Neuronal stem cell (in vitro differentiated cells): ENCODE results near the gene ALDH3A1.

Source experiments
- DNase-seq: peaks from one replicate; pipeline ENCODE4 v3.0.0-alpha.2; 2013; ENCODE audit warnings: low spot score
- H2AFZ ChIP-seq: one replicate; pipeline ENCODE4 v1.6.1; 2013; ENCODE audit warnings: mild to moderate bottlenecking, low read length, inconsistent platforms
- H2AK5ac ChIP-seq: 2 replicates; pipeline ENCODE4 v1.6.1; 2013; ENCODE audit warnings: low read depth, mild to moderate bottlenecking, inconsistent platforms, low read length, moderate library complexity, mixed read lengths
- H2BK120ac ChIP-seq: 2 replicates; pipeline ENCODE4 v1.6.1; 2013; ENCODE audit warnings: low read depth, mild to moderate bottlenecking, inconsistent platforms, low read length, moderate library complexity, mixed read lengths
- H2BK12ac ChIP-seq: one replicate; pipeline ENCODE4 v1.6.1; 2013; ENCODE audit warnings: low read length, inconsistent platforms
- H2BK15ac ChIP-seq: 2 replicates; pipeline ENCODE4 v1.6.1; 2013; ENCODE audit warnings: mild to moderate bottlenecking, low read length, inconsistent platforms, mixed read lengths
- H2BK5ac ChIP-seq: one replicate; pipeline ENCODE4 v1.6.1; 2013; ENCODE audit warnings: inconsistent platforms, mild to moderate bottlenecking, low read length, moderate library complexity
- H3K14ac ChIP-seq: one replicate; pipeline ENCODE4 v1.6.1; 2013; ENCODE audit warnings: low read length, inconsistent platforms
- H3K18ac ChIP-seq: 2 replicates; pipeline ENCODE4 v1.6.1; 2013; ENCODE audit warnings: low read length, inconsistent platforms
- H3K23ac ChIP-seq: 2 replicates; pipeline ENCODE4 v1.6.1; 2013; ENCODE audit warnings: low read depth, mild to moderate bottlenecking, mixed read lengths, low read length, inconsistent platforms; ENCODE audit not compliant: poor library complexity
- H3K27ac ChIP-seq: replicated peaks from 3 replicates; pipeline ENCODE4 v1.5.1; 2013; ENCODE audit warnings: low read length, inconsistent platforms
- H3K27me3 ChIP-seq, 3 experiments: 2 replicates each; pipeline ENCODE4 v1.6.1; 2013; ENCODE audit warnings: low read length in 3 of 3, mild to moderate bottlenecking in 2 of 3, inconsistent platforms in 1 of 3, low read depth in 1 of 3, mixed read lengths in 1 of 3, moderate library complexity in 1 of 3; ENCODE audit not compliant: control insufficient read depth in 3 of 3, insufficient read depth in 3 of 3
- H3K36me3 ChIP-seq, 2 donors: replicated peaks in 1 of 2; 2 replicates each; pipeline ENCODE4 v1.6.1; 2013; ENCODE audit warnings: low read length in 2 of 2; ENCODE audit not compliant: control insufficient read depth in 2 of 2, insufficient read depth in 2 of 2
- H3K4ac ChIP-seq: 2 replicates; pipeline ENCODE4 v1.6.1; 2013; ENCODE audit warnings: inconsistent platforms, mild to moderate bottlenecking, low read length, moderate library complexity
- H3K4me1 ChIP-seq, 2 donors: 1 replicate in 1 of 2; 2 replicates in 1 of 2; pipeline ENCODE4 v1.6.1; 2013; ENCODE audit warnings: low read length in 2 of 2, low read depth in 1 of 2; ENCODE audit not compliant: control insufficient read depth in 2 of 2, insufficient read depth in 1 of 2
- H3K4me2 ChIP-seq: one replicate; pipeline ENCODE4 v1.6.1; 2013; ENCODE audit warnings: mild to moderate bottlenecking, low read length, inconsistent platforms; ENCODE audit not compliant: insufficient read depth, poor library complexity, severe bottlenecking
- H3K4me3 ChIP-seq, 2 donors: 2 replicates each; pipeline ENCODE4 v1.5.1; 2013; ENCODE audit warnings: low read length in 2 of 2, mild to moderate bottlenecking in 2 of 2, inconsistent platforms in 1 of 2, moderate library complexity in 1 of 2
- H3K79me1 ChIP-seq: one replicate; pipeline ENCODE4 v1.6.1; 2013; ENCODE audit warnings: low read depth, mild to moderate bottlenecking, inconsistent platforms, low read length, moderate library complexity
- H3K9ac ChIP-seq: one replicate; pipeline ENCODE4 v1.6.1; 2013; ENCODE audit warnings: mild to moderate bottlenecking, low read depth, low read length, inconsistent platforms; ENCODE audit not compliant: poor library complexity
- H3K9me3 ChIP-seq, 2 donors: replicated peaks in 1 of 2; 2 replicates each; pipeline versions ENCODE3 to v1.6.1; 2013; ENCODE audit warnings: low read length in 2 of 2, mild to moderate bottlenecking in 2 of 2, inconsistent platforms in 1 of 2, low read depth in 1 of 2, mixed read lengths in 1 of 2, moderate library complexity in 1 of 2; ENCODE audit not compliant: control insufficient read depth in 2 of 2, insufficient read depth in 1 of 2
- H4K8ac ChIP-seq: one replicate; pipeline ENCODE4 v1.6.1; 2013; ENCODE audit warnings: low read depth, mild to moderate bottlenecking, inconsistent platforms, low read length, moderate library complexity
- H4K91ac ChIP-seq: one replicate; pipeline ENCODE4 v1.6.1; 2013; ENCODE audit warnings: low read length, low read depth, mild to moderate bottlenecking, inconsistent platforms; ENCODE audit not compliant: poor library complexity
- WGBS, 2 donors: extraction: QIAGEN DNeasy Blood & Tissue Kit; methylation state at CpG; one replicate each; pipeline ENCODE4 v1.1.7; 2013; ENCODE audit warnings: missing lambda C conversion rate in 2 of 2, mixed read lengths in 1 of 2; ENCODE audit not compliant: insufficient read length in 2 of 2, insufficient replicate concordance in 1 of 2; ENCODE audit errors: extremely low coverage in 2 of 2; 5-methylcytosine and 5-hydroxymethylcytosine counted together

ALDH3A1 gene

DNA sequence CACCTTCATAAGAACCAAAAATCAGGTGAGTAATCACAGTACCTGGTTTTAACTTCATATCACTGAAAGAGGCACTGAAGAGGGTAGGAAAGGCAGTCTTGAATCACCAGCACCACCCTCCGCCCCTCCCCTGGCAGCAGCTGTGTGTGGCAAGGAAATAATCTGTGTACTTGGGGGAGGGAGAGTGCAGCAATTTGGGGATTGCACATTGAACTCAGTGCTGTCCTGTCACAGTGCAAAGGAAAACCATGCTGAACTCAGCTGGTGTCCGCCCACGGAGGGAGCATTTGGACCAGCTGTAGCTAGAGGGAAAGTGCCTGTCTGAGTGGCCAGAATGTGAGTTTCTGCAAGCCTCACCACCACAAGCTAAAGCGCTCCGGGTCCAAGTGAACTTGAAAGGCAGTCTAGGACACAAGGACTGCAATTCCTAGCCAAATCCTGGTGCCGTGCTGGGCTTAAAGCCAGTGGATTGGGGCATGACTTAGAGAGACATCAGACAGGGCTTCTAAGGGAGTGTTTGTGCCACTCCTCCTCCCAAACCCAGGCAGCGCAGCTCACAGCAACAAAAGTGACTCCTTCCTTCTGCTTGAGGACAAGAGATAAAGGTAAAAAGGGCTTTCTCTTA lies 39.7 kb upstream of the ALDH3A1 start:
- H4K91ac ChIP-seq = no peak overlapping the region
- no peak overlapping the region for H3K23ac ChIP-seq
- H2BK120ac ChIP-seq = no peak overlapping the region
- H2BK15ac ChIP-seq = no peak overlapping the region
- no peak overlapping the region for H2AFZ ChIP-seq
- DNase-seq = no peak
- H3K27ac ChIP-seq = no peak overlapping the region
- H3K9ac ChIP-seq = no peak overlapping the region
- no peaks in the 10 kb centered on the region for H3K4me1 ChIP-seq
- H3K9me3 ChIP-seq = peaks cover 0 to 1% of the 10 kb centered on the region in 2 donors
- no peak overlapping the region for H3K4ac ChIP-seq
- no peaks in the 10 kb centered on the region for H3K27me3 ChIP-seq
- H2BK5ac ChIP-seq = no peak overlapping the region
- H3K4me2 ChIP-seq = no peak overlapping the region
- WGBS, 2 donors = no CpG with 5 or more reads among the region's 7 CpGs
- H3K4me3 ChIP-seq = peak overlapping the region in 1 of 2 donors; percentile 3
- H3K79me1 ChIP-seq = no peaks in the 10 kb centered on the region
- no peak overlapping the region for H3K14ac ChIP-seq
- H2AK5ac ChIP-seq = no peak overlapping the region
- H4K8ac ChIP-seq = no peak overlapping the region
- H3K36me3 ChIP-seq = peaks cover 0 to 16% of the 10 kb centered on the region in 2 donors
- no peak overlapping the region for H2BK12ac ChIP-seq
- H3K18ac ChIP-seq = no peak overlapping the region

DNA sequence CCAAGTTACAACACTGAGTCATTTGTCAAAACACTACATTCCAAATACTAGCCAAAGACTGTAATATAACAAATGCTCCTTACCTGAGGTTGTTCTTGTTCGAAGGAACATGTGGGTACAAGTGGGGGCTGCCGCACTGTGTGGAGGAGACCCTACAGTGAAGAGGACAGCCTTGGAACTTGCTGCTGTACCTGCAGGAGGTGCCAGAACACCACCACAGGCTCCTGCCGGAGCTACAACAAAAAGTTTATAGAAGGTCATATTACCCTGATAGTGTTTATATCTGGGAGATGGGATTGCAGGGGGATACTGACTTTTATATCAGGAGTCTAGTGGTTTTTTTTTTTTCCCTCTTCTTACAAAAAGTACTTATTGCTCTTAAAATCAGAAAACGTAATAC lies 37.8 kb upstream of the ALDH3A1 start:
- H4K8ac ChIP-seq = no peak overlapping the region
- H2BK5ac ChIP-seq = no peak overlapping the region
- no peak overlapping the region for H2BK120ac ChIP-seq
- no peak overlapping the region for H3K4me2 ChIP-seq
- no peak for DNase-seq
- no peaks in the 10 kb centered on the region for H3K4me1 ChIP-seq
- no peak overlapping the region for H4K91ac ChIP-seq
- H3K79me1 ChIP-seq = no peaks in the 10 kb centered on the region
- H2AFZ ChIP-seq = no peak overlapping the region
- no peak overlapping the region for H3K9ac ChIP-seq
- H3K4ac ChIP-seq = no peak overlapping the region
- no peaks in the 10 kb centered on the region for H3K27me3 ChIP-seq
- no peak overlapping the region for H3K23ac ChIP-seq
- no peak overlapping the region for H3K4me3 ChIP-seq
- peaks cover 2 to 27% of the 10 kb centered on the region in 2 donors for H3K36me3 ChIP-seq
- H2BK12ac ChIP-seq = no peak overlapping the region
- H3K9me3 ChIP-seq = no peaks in the 10 kb centered on the region
- H3K14ac ChIP-seq = no peak overlapping the region
- no peak overlapping the region for H3K18ac ChIP-seq
- no peak overlapping the region for H2AK5ac ChIP-seq
- no peak overlapping the region for H2BK15ac ChIP-seq
- no peak overlapping the region for H3K27ac ChIP-seq
- no CpG with 5 or more reads among the region's 4 CpGs for WGBS, 2 donors

DNA sequence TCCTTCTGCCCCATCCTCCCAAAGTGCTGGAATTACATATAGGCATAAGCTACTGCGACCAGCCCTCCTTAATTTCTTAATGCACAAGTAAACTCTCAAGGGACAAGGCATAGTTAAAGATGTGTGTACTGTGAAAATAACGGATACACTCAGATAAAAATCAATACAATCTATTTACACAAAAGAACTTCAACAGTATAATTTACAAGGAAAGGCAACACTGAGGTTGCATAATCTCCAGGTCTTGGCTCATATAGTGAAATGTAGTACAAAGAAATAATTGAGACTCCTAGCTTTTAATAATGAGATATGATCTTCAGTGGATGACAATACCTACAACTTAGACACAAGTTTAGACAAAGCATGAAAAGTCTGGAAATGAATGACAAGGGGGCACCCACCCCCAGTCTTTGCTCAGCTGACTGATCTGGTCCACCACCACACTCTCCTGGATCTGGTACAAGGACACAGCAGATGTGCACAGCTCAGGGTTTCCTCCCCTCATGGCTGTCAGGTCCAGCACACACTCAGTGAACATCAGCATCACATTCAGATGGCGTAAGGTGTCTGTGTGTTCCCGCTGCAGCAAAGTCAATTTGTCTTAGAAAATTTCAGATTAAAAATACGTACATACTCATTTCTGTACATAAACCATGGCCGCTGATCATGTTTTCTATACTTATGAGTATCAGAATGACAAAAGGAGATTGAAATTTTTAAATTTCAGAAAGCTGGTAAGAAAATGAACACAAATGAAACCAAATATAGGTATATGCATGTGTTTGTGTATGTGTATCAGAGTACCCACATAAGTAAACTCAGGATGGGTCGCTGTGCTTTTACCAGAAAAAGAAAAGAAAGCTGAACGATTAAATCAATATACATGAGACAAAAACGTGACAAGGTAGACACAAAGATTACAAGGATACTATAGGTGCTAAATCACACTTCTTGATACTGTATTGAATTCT lies 33.7 kb upstream of the ALDH3A1 start:
- Histone ChIP-seq H3K9ac (no peak overlapping the region), H2BK12ac (no peak overlapping the region), H3K36me3 (peaks cover 2 to 18% of the 10 kb centered on the region in 2 donors), H2AFZ (no peak overlapping the region), H3K4me1 (no peaks in the 10 kb centered on the region), H3K9me3 (no peaks in the 10 kb centered on the region), H3K79me1 (peaks cover 1% of the 10 kb centered on the region), H3K4ac (no peak overlapping the region), H3K4me2 (no peak overlapping the region), H3K27me3 (no peaks in the 10 kb centered on the region), H2AK5ac (no peak overlapping the region), H2BK120ac (no peak overlapping the region), H3K23ac (no peak overlapping the region), H2BK15ac (no peak overlapping the region), H3K14ac (no peak overlapping the region), H4K91ac (no peak overlapping the region), H3K18ac (peak overlapping the region; percentile 44), H3K27ac (no peak overlapping the region), H3K4me3 (no peak overlapping the region), H2BK5ac (no peak overlapping the region), H4K8ac (no peak overlapping the region)
- WGBS, 2 donors = no CpG with 5 or more reads among the region's 9 CpGs
- no peak for DNase-seq

DNA sequence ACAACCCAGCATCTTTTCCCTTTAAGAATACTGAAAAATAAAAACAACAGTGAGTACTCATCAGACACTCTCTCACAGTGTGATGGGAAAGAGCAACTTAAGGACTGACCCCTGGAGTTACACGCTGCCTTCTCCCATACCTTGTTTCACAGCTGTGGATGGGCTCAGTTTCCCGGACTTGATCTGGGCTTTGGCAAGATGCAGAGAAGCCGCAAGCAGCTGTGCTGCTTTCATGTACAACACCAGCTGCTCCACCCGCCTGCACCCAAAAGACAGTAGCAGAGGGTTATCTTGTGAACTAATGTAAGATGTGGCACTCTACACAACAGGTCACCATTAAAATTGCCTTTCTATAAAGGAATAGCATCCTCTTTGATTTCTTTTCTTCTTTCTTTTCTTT lies 32.7 kb upstream of the ALDH3A1 start:
- no peaks in the 10 kb centered on the region for H3K27me3 ChIP-seq

More for the DNA sequence above, 32.7 kb upstream of the ALDH3A1 start:
- H2BK15ac ChIP-seq = no peak overlapping the region
- no peak overlapping the region for H3K23ac ChIP-seq
- no peak overlapping the region for H3K4me2 ChIP-seq
- no peaks in the 10 kb centered on the region for H3K9me3 ChIP-seq
- H2BK120ac ChIP-seq = no peak overlapping the region
- H2BK5ac ChIP-seq = no peak overlapping the region
- H3K9ac ChIP-seq = no peak overlapping the region
- no peak overlapping the region for H2AK5ac ChIP-seq
- no peak overlapping the region for H4K8ac ChIP-seq
- H3K79me1 ChIP-seq = peaks cover 1% of the 10 kb centered on the region
- H3K18ac ChIP-seq = no peak overlapping the region
- peaks cover 2 to 26% of the 10 kb centered on the region in 2 donors for H3K36me3 ChIP-seq
- H3K4me3 ChIP-seq = no peak overlapping the region
- no peak overlapping the region for H2AFZ ChIP-seq
- WGBS, 2 donors = no CpG with 5 or more reads among the region's 4 CpGs
- H3K14ac ChIP-seq = no peak overlapping the region
- no peak overlapping the region for H3K4ac ChIP-seq
- no peaks in the 10 kb centered on the region for H3K4me1 ChIP-seq
- no peak overlapping the region for H2BK12ac ChIP-seq
- H4K91ac ChIP-seq = no peak overlapping the region
- no peak for DNase-seq
- H3K27ac ChIP-seq = no peak overlapping the region
